ENCODE measurements around the gene KLHDC1. TPM values are rescaled to one million over a fixed set of nuclear protein-coding genes. Genes with fewer than 3 reads are reported as not detected.

The KLHDC1 gene
- total RNA-seq, 1 donor from 2014 or later: 1.2 TPM

GRCh38 chr14:49783394-49784014, 90.6 kb downstream of the KLHDC1 start:
- H2AFZ ChIP-seq (ENCODE audit: low read depth, low read length): no peak overlapping the region
- H3K27ac ChIP-seq (ENCODE audit: low read depth, low read length): no peak overlapping the region
- Mint-ChIP-seq H3K9me3 (ENCODE audit: unreplicated experiment) (no peaks in the 10 kb centered on the region), H3K27me3 (ENCODE audit: low read depth, unreplicated experiment) (no peaks in the 10 kb centered on the region), H3K4me1 (ENCODE audit: low read depth, unreplicated experiment) (no peaks in the 10 kb centered on the region), H3K36me3 (ENCODE audit: low read depth, unreplicated experiment) (peaks cover 3% of the 10 kb centered on the region), H3K4me3 (ENCODE audit: unreplicated experiment) (no peak overlapping the region), H3K27ac (ENCODE audit: unreplicated experiment) (no peak overlapping the region)
- H3K4me2 ChIP-seq (ENCODE audit: low read length): no peak overlapping the region
- H3K4me1 ChIP-seq (ENCODE audit: insufficient read depth, low read length): no peaks in the 10 kb centered on the region
- no peak for DNase-seq (ENCODE audit: low read depth)
- H3K4me3 ChIP-seq (ENCODE audit: insufficient read depth, low read depth, low read length): no peak overlapping the region
- no peaks in the 10 kb centered on the region for H3K79me2 ChIP-seq (ENCODE audit: insufficient read depth, low read length)
- no peak for FAIRE-seq
- H3K9ac ChIP-seq (ENCODE audit: low read length): no peak overlapping the region
- no peaks in the 10 kb centered on the region for H4K20me1 ChIP-seq (ENCODE audit: insufficient read depth, low read length)
- H3K9me3 ChIP-seq (ENCODE audit: insufficient read depth, low read depth, low read length): no peaks in the 10 kb centered on the region
- TF ChIP-seq EZH2 (IDR thresholded peaks at IDR 0.05; ENCODE audit: insufficient read depth, low read length) (no peak), CTCF (IDR thresholded peaks at IDR 0.05; ENCODE audit: insufficient read depth, low read depth, low read length) (no peak)
- peaks cover 70% of the 10 kb centered on the region for H3K36me3 ChIP-seq (ENCODE audit: insufficient read depth, low read length)
- no peaks in the 10 kb centered on the region for H3K27me3 ChIP-seq (ENCODE audit: insufficient read depth, low read length)

- H3K4me2 ChIP-seq (ENCODE audit: low read length): no peak overlapping the region
- no peaks in the 10 kb centered on the region for H3K27me3 Mint-ChIP-seq (ENCODE audit: low read depth, unreplicated experiment)
- peaks cover 62% of the 10 kb centered on the region for H3K36me3 ChIP-seq (ENCODE audit: insufficient read depth, low read length)
- no peak overlapping the region for H3K4me3 ChIP-seq (ENCODE audit: insufficient read depth, low read depth, low read length)
- FAIRE-seq (no peak), DNase-seq (ENCODE audit: low read depth) (no peak)
- H3K4me3 Mint-ChIP-seq (ENCODE audit: unreplicated experiment): no peak overlapping the region
- peak overlapping the region; percentile 19 for H3K27ac Mint-ChIP-seq (ENCODE audit: unreplicated experiment)
- H3K36me3 Mint-ChIP-seq (ENCODE audit: low read depth, unreplicated experiment): peaks cover 12% of the 10 kb centered on the region
- H4K20me1 ChIP-seq (ENCODE audit: insufficient read depth, low read length): peaks cover 3% of the 10 kb centered on the region
- no peaks in the 10 kb centered on the region for H3K9me3 Mint-ChIP-seq (ENCODE audit: unreplicated experiment)
- H3K79me2 ChIP-seq (ENCODE audit: insufficient read depth, low read length): no peaks in the 10 kb centered on the region
- no peaks in the 10 kb centered on the region for H3K9me3 ChIP-seq (ENCODE audit: insufficient read depth, low read depth, low read length)
- H3K27me3 ChIP-seq (ENCODE audit: insufficient read depth, low read length): no peaks in the 10 kb centered on the region
- TF ChIP-seq EZH2 (IDR thresholded peaks at IDR 0.05; ENCODE audit: insufficient read depth, low read length) (no peak), CTCF (IDR thresholded peaks at IDR 0.05; ENCODE audit: insufficient read depth, low read depth, low read length) (no peak)
- H3K27ac ChIP-seq (ENCODE audit: low read depth, low read length): no peak overlapping the region
- no peak overlapping the region for H2AFZ ChIP-seq (ENCODE audit: low read depth, low read length)
- H3K4me1 Mint-ChIP-seq (ENCODE audit: low read depth, unreplicated experiment): no peaks in the 10 kb centered on the region
- no peaks in the 10 kb centered on the region for H3K4me1 ChIP-seq (ENCODE audit: insufficient read depth, low read length)
- H3K9ac ChIP-seq (ENCODE audit: low read length): no peak overlapping the region
Measured at GRCh38 chr14:49786315-49786714, 93.4 kb downstream of the KLHDC1 start.

GRCh38 chr14:49792618-49793017, 99.7 kb downstream of the KLHDC1 start:
- no peaks in the 10 kb centered on the region for H3K9me3 Mint-ChIP-seq (ENCODE audit: unreplicated experiment)
- H3K4me3 ChIP-seq (ENCODE audit: insufficient read depth, low read depth, low read length): no peak overlapping the region
- H3K4me3 Mint-ChIP-seq (ENCODE audit: unreplicated experiment): no peak overlapping the region
- no peaks in the 10 kb centered on the region for H3K79me2 ChIP-seq (ENCODE audit: insufficient read depth, low read length)
- DNase-seq (ENCODE audit: low read depth) (no peak), FAIRE-seq (no peak)
- no peak overlapping the region for H3K27ac ChIP-seq (ENCODE audit: low read depth, low read length)
- H3K4me2 ChIP-seq (ENCODE audit: low read length): no peak overlapping the region
- H3K9ac ChIP-seq (ENCODE audit: low read length): no peak overlapping the region
- no peak overlapping the region for H3K27ac Mint-ChIP-seq (ENCODE audit: unreplicated experiment)
- no peaks in the 10 kb centered on the region for H3K27me3 Mint-ChIP-seq (ENCODE audit: low read depth, unreplicated experiment)
- peaks cover 13% of the 10 kb centered on the region for H3K36me3 Mint-ChIP-seq (ENCODE audit: low read depth, unreplicated experiment)
- no peaks in the 10 kb centered on the region for H3K4me1 ChIP-seq (ENCODE audit: insufficient read depth, low read length)
- peaks cover 45% of the 10 kb centered on the region for H3K36me3 ChIP-seq (ENCODE audit: insufficient read depth, low read length)
- no peaks in the 10 kb centered on the region for H3K27me3 ChIP-seq (ENCODE audit: insufficient read depth, low read length)
- H2AFZ ChIP-seq (ENCODE audit: low read depth, low read length): no peak overlapping the region
- H3K4me1 Mint-ChIP-seq (ENCODE audit: low read depth, unreplicated experiment): peaks cover 6% of the 10 kb centered on the region
- H4K20me1 ChIP-seq (ENCODE audit: insufficient read depth, low read length): peaks cover 3% of the 10 kb centered on the region
- H3K9me3 ChIP-seq (ENCODE audit: insufficient read depth, low read depth, low read length): no peaks in the 10 kb centered on the region
- TF ChIP-seq CTCF (IDR thresholded peaks at IDR 0.05; ENCODE audit: insufficient read depth, low read depth, low read length): no peak
- no peak for TF ChIP-seq EZH2 (IDR thresholded peaks at IDR 0.05; ENCODE audit: insufficient read depth, low read length)

All from astrocyte (in vitro differentiated cells and primary cell).